Measurements from ENCODE around the gene FAM210A. TPM values are rescaled to one million over a fixed set of nuclear protein-coding genes. Genes with fewer than 3 reads are reported as not detected.

The FAM210A gene
- polyA plus RNA-seq, 1 donor (not counting 4 experiments of a cell fraction or from before 2014, with no cell fraction given): 31.7 TPM

GRCh38 chr18:13627639-13628038, 98.7 kb downstream of the FAM210A start:
- Histone ChIP-seq H3K79me2 (ENCODE audit: control insufficient read depth, insufficient read depth, low read length) (no peaks in the 10 kb centered on the region), H3K27ac (ENCODE audit: control insufficient read depth, insufficient read depth, low read length) (no peak overlapping the region), H3K9me1 (ENCODE audit: control insufficient read depth, extremely low read depth, insufficient read depth, low read length) (no peaks in the 10 kb centered on the region), H4K20me1 (ENCODE audit: control insufficient read depth, extremely low read depth, insufficient read depth, low read length) (no peaks in the 10 kb centered on the region), H3K4me3 (ENCODE audit: control insufficient read depth in 2 of 3, extremely low read depth in 1 of 3, insufficient read depth in 2 of 3, low read depth in 1 of 3, low read length in 3 of 3) (no peak overlapping the region), H3K9ac (ENCODE audit: control insufficient read depth, extremely low read depth, insufficient read depth, low read length) (no peak overlapping the region), H3K9me3 (ENCODE audit: control insufficient read depth, low read depth, low read length) (no peaks in the 10 kb centered on the region), H2AFZ (ENCODE audit: control insufficient read depth, low read length) (no peak overlapping the region), H3K36me3 (ENCODE audit: control insufficient read depth in 2 of 2, extremely low read depth in 1 of 2, insufficient read depth in 2 of 2, low read length in 2 of 2) (no peaks in the 10 kb centered on the region), H3K27me3 (ENCODE audit: control insufficient read depth, extremely low read depth, insufficient read depth, low read length) (no peaks in the 10 kb centered on the region), H3K4me2 (ENCODE audit: control insufficient read depth, extremely low read depth, insufficient read depth, low read depth, low read length) (no peak overlapping the region), H3K4me1 (ENCODE audit: control insufficient read depth, extremely low read depth, insufficient read depth, low read length) (no peaks in the 10 kb centered on the region)
- FAIRE-seq: no peak
- DNase-seq (ENCODE audit: low read depth, low spot score): no peak
- no peak for TF ChIP-seq EZH2 (IDR thresholded peaks at IDR 0.05; ENCODE audit: low read length)
- TF ChIP-seq, protein P1, sequence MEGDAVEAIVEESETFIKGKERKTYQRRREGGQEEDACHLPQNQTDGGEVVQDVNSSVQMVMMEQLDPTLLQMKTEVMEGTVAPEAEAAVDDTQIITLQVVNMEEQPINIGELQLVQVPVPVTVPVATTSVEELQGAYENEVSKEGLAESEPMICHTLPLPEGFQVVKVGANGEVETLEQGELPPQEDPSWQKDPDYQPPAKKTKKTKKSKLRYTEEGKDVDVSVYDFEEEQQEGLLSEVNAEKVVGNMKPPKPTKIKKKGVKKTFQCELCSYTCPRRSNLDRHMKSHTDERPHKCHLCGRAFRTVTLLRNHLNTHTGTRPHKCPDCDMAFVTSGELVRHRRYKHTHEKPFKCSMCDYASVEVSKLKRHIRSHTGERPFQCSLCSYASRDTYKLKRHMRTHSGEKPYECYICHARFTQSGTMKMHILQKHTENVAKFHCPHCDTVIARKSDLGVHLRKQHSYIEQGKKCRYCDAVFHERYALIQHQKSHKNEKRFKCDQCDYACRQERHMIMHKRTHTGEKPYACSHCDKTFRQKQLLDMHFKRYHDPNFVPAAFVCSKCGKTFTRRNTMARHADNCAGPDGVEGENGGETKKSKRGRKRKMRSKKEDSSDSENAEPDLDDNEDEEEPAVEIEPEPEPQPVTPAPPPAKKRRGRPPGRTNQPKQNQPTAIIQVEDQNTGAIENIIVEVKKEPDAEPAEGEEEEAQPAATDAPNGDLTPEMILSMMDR (optimal IDR thresholded peaks at IDR 0.05 in 1 of 3, IDR thresholded peaks at IDR 0.05 in 1 of 3, conservative IDR thresholded peaks at IDR 0.05 in 1 of 3; ENCODE audit: extremely low read depth in 1 of 3, insufficient read depth in 2 of 3, low read length in 3 of 3): no peak
- dilution Hi-C loops (cut with MboI; ENCODE audit: extremely low pct_ligation_motif_present, low sequenced_read_pairs): loop anchor here (25.0 kb wide), 1 partner anchor 415 kb away; the partner anchor contains the start of gene LDLRAD4

GRCh38 chr18:13626544-13626908, 99.8 kb downstream of the FAM210A start:
- H3K9me3 ChIP-seq (ENCODE audit: control insufficient read depth, low read depth, low read length): no peaks in the 10 kb centered on the region
- FAIRE-seq: no peak
- no peaks in the 10 kb centered on the region for H3K9me1 ChIP-seq (ENCODE audit: control insufficient read depth, extremely low read depth, insufficient read depth, low read length)
- dilution Hi-C loops (cut with MboI; ENCODE audit: extremely low pct_ligation_motif_present, low sequenced_read_pairs): loop anchor here (25.0 kb wide), 1 partner anchor 414 kb away; the partner anchor contains the start of gene LDLRAD4
- no peaks in the 10 kb centered on the region for H3K36me3 ChIP-seq (ENCODE audit: control insufficient read depth in 2 of 2, extremely low read depth in 1 of 2, insufficient read depth in 2 of 2, low read length in 2 of 2)
- no peak for DNase-seq (ENCODE audit: low read depth, low spot score)
- no peak overlapping the region for H3K9ac ChIP-seq (ENCODE audit: control insufficient read depth, extremely low read depth, insufficient read depth, low read length)
- H3K4me2 ChIP-seq (ENCODE audit: control insufficient read depth, extremely low read depth, insufficient read depth, low read depth, low read length): no peak overlapping the region
- H3K27me3 ChIP-seq (ENCODE audit: control insufficient read depth, extremely low read depth, insufficient read depth, low read length): no peaks in the 10 kb centered on the region
- no peak overlapping the region for H3K4me3 ChIP-seq (ENCODE audit: control insufficient read depth in 2 of 3, extremely low read depth in 1 of 3, insufficient read depth in 2 of 3, low read depth in 1 of 3, low read length in 3 of 3)
- no peaks in the 10 kb centered on the region for H3K4me1 ChIP-seq (ENCODE audit: control insufficient read depth, extremely low read depth, insufficient read depth, low read length)
- no peaks in the 10 kb centered on the region for H4K20me1 ChIP-seq (ENCODE audit: control insufficient read depth, extremely low read depth, insufficient read depth, low read length)
- H3K79me2 ChIP-seq (ENCODE audit: control insufficient read depth, insufficient read depth, low read length): no peaks in the 10 kb centered on the region
- H3K27ac ChIP-seq (ENCODE audit: control insufficient read depth, insufficient read depth, low read length): no peak overlapping the region
- TF ChIP-seq EZH2 (IDR thresholded peaks at IDR 0.05; ENCODE audit: low read length): no peak
- TF ChIP-seq, protein P1 (optimal IDR thresholded peaks at IDR 0.05 in 1 of 3, IDR thresholded peaks at IDR 0.05 in 1 of 3, conservative IDR thresholded peaks at IDR 0.05 in 1 of 3; ENCODE audit: extremely low read depth in 1 of 3, insufficient read depth in 2 of 3, low read length in 3 of 3): no peak
- no peak overlapping the region for H2AFZ ChIP-seq (ENCODE audit: control insufficient read depth, low read length)

All from keratinocyte (primary cell).